Measurements from ENCODE around the gene FOXB2.
"Not testable (repeated sequence)": the region's sequence is repeated elsewhere in the genome, so short reads cannot be mapped to it uniquely, and the experiment has no call there.

FOXB2 gene

DNA sequence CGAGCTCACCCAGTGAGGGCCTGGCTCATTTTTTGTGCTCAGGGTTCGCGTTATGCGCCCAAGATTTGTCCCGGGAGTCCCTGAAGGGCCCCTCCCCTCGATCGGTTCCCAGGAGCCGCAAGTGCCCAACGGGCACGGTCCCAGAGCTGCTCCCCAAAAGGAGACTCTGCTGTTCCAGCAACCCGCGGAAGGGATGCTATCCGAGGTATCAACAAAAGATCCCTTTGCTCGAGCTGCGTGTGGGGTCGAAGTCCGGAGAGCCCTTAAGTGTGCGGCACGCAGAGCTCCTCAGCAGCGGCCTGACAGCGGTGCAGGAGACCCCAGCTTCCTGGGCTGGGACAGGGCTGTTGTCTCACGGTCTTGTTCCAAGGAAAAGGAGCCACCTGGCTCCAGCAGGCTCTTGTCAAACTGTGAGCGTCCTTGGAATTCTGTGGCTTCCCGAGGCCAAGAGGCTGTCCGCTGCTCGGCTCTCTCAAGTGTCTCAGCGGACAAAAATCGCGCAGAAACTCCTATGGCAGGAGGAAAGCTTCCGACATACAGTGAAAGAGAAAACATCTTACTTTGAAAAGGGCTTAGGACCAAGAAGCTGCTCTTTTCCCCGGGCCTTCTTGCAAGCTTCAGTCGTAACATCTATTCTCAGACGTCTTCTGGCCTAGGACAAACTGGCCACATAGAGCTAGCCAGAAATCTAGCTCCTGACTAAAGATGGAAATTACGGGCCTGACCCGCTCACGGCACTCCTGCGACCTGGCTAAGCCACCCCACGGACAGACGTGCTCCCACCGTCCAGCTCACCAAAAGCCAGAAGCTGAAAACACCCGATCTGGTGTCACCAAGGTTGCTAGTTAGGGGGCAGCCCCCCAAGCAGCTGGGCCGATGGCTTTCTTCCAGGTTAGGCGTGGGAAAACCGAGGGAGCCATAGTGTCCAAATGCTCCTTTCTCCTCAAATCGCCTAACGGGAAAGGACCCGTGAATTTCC is 2.6 kb upstream of the FOXB2 start:
- DNase-seq, result no peak

DNA sequence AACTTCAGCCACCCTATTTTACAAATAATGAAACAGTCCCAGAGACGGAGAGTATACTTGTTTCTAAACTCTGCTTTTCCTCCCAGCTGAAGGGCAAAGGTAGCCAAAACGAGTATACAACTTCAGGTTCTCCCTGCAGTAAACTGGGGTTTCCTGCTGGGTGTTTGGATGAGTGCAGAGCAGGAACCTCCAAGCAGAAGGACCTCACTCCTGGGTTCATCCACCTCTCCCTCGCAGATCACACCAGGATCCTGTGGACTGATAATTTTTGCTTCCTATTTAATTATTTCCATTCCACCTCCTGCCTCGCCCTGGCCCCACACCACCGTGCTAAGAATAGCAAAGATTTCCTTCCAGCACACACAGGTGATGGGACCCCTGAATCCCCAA is 2.0 kb upstream of the FOXB2 start:
- DNase-seq, result no peak

DNA sequence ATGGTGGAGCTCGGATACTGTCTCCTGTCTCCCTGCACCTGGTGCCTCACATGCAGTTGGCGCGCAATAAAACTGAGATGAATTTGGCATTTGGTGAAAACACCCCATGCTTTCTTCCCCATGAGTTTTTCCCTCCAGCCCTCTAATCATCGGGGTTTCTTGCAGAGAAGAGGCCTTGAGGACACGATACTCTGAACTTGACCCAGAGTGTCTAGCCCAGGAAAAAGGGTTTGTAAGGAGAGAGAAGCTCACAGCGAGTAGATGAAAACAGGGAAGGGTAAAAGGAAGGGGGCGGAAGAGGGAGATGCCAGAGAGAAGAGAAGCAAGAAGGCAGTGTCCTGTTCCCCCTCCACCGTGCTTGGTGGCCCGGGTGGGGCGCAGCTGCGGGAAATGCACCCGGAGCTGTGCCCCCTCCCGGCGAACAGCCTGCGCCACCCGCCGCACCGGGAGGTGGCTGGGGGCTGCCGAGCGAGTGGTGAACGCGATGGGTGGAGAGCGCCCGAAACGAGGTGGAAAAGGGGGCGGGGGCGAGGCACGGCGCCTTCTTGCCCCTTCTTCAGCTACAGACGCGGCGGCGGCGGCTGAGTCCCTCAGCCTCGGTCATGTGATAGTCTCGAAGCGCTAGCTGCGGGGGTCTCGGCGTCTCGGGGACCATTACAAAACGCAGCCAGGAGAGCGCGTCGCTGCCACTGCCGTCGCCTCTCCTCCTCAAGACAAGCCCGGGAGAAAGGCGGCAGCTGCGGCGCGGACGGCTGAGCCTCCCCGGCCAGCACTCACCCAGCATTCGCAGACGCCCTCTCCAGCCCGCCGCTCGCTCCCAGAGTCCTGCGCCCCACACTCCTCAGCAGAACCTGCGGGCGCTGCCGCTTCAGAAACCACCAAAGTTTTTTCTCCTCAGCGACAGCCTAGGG is 1.1 kb upstream of the FOXB2 start:
- DNase-seq, result no peak

DNA sequence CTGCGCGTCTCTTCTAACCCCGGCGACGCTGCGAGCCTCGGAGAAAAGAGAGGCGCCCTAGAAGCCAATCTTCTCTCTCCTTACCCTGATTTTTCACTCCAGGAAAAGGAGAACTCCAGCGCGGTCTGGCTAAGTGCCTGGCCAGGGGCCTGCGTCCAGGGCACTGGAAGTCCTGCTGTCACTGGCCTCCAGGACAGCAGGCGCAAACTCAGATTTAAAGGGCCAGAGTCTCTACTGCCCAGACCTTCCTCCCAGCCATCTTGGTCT is 553 bp upstream of the FOXB2 start:
- no peak for DNase-seq

DNA sequence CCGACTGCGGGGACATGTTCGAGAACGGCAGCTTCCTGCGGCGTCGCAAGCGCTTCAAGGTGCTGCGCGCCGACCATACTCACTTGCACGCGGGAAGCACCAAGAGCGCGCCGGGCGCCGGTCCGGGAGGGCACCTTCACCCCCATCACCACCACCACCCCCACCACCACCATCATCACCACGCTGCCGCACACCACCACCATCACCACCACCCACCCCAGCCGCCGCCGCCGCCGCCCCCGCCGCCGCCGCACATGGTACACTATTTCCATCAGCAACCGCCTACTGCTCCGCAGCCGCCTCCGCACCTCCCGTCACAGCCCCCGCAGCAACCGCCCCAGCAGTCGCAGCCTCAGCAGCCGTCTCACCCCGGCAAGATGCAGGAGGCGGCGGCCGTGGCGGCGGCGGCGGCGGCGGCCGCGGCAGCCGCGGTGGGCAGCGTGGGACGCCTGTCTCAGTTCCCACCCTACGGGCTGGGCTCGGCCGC is 514 bp downstream of the FOXB2 start:
- DNase-seq, result no peak

DNA sequence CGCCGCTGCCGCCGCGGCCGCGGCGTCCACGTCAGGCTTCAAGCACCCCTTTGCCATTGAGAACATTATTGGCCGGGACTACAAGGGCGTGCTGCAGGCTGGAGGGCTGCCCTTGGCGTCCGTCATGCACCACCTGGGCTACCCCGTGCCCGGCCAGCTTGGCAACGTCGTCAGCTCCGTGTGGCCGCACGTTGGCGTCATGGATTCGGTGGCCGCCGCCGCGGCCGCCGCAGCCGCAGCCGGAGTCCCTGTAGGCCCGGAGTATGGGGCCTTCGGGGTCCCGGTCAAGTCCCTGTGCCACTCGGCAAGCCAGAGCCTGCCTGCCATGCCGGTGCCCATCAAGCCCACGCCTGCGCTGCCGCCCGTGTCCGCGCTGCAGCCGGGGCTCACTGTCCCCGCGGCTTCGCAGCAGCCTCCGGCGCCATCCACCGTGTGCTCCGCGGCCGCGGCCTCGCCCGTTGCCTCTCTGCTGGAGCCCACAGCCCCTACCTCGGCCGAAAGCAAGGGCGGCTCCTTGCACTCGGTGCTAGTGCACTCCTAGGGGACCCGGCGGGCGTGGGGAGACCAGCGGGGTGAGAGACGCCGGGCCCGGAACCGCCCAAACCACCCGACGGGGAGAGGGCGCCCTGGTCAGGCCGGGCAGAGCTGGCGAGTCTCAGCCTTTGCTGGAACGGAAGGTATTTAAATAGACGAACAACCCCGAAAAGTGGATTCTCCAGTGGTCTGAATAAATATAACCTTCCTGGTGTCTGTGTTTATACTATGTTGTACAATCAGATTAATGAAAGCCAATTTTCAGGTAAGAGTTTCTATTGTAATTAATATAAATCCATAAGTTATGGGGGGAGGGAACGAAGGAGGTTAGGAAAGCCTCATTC is 1.2 kb downstream of the FOXB2 start:
- DNase-seq, result no peak

DNA sequence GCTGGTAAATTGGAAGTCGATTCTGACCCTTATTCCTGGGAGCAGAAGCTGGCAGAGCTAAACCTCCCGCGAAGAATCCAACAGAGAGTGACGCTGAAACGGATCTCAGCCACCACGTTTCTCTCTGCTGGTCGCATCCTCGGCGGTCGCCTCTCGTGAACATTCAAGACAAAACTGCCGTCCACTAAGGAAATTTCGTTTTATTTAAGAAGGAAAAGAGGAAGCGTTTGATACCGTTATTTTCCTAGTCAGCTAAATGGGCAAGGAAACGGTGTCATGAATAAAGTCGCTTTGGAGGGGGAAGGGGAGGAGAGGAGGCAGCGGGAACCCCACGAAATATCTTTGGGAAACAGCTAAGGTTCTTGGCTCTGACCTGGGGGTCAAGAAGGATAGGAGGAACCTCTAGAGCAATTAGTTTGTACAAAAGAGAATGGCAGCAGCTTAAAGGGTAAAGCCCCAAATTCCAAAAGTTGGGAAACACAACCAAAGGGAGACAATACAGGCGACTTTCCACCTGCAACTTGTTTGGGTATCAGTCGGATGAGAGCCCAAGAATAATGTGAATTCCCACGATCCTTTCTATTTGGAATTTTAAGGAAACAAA is 1.9 kb downstream of the FOXB2 start:
- DNase-seq, result no peak

DNA sequence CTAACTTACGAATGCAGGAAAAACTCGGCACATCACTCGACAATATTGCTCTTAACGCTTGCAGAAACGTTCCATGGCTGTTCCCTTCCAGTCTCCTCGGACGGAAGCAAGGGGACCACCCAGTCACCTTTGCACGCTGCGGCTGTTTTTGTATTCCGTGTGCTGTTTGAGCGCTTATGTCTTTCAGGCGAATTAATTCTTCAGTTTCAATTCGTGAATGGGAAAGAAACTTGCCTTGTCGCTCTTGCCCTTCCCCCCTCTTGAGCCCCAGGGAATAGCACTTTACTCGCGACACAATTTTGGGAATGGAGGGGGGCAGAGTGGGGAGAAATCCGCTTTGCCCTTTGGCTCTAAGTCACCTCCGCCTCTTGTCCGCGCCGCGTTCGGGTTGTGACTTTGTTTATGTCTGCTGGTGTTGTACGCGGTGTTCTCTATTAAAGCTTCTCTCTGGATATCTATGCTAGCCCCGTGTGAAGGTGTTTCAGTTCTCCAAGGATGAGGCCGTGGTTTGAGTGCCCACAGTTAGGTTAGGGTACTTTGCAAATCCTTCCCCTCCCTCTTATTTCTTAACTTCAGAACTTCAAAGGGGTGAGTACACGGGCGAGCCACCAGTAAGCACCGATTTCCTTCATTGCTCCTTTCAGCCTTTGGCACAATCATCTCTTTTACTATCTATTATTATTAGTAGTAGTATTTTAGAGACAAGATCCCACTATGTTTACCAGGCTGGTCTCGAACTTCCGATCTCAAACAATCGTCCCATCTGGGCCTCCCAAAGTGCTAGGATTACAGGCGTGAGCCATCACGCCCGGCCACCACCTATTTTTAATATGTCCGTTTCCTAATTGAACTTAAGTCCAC is 2.7 kb downstream of the FOXB2 start:
- DNase-seq, result no peak

DNA sequence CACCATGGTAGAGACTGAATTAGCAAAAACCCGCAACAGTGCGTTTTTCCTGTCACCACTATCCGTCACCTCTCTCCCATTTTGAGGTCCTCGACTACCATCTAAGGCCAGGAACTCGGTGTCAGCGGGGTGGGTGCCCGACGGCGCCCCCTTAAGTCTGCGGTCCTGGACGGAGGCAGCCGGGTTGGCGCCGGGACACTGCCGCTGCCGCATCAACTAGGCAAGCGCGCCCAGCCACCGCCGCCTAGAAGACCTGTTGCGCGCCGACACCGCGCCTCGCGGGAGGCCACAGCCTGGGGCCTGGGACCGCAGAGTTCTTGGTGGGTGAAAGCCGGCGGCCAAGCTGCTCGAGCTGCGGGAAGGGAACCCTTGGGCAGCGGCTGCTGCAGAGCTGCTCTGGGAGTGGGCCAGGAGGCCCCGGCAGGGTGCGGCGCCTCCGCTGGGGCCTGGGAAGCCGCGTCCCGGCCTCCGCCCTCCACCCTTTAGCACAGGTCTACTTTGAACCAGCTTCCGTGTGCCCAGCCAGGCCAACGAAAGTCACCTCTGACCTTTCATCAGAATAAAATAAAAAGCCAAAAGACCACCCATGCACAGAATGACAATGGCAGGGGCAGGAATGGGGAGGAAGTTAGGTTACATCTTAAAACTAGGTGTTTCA is 3.5 kb downstream of the FOXB2 start:
- no peak for DNase-seq

DNA sequence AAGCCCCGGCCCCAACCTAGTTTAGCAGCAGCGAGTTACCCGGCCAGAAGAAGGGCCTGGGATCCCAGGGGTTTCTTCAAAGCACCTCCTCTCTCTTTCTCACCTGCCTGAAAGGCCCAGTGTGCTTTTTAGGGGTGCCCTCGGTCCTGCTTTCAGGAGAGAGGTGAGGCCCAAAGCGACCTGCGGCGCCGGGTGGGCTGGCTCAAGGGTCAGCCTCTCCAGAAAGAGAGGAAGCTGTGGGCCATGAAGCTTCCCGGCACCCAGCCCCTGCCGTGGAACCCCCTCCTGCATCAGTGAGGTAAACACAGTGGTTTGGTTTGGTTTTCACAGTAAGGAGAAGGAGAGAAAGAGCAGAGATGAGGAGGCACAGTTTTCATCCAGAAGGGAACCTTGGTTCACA is 4.3 kb downstream of the FOXB2 start:
- no peak for DNase-seq

DNA sequence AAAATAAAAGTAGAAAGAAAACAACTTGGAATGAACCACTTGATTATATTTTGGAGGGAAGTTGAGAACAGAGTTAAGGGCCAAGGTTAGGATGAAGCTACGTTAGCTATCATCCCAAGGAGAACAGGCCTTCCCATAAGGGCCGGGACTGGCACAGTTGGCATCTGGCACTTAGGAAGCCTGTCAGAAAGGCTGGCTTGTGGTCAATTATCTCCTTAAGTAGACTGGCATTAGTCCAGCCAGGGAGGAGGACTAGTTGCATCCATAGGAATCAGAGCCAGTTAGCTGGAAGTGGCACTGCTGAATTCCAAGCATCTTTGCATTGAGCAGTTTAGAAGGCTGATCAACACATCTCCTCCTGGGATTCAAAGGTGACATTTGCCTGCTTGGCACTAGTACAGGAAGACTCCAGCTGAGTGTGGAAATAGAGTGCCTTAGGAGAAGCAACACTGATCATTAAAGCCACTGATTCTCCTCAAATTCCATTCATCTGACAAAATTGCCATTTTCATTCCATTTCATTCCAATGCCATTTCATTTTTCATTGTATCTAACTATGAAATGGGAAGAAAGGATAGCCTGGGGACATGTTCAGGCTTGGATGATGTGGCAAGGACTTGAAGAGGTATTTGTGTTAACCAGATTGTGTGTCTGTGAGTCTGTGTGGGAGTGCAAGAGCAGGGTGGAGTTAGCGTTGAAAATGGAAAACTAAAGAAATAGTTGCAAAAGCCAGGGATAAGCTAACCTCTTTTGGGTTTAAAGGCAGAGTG is 5.5 kb downstream of the FOXB2 start:
- DNase-seq, result no peak

DNA sequence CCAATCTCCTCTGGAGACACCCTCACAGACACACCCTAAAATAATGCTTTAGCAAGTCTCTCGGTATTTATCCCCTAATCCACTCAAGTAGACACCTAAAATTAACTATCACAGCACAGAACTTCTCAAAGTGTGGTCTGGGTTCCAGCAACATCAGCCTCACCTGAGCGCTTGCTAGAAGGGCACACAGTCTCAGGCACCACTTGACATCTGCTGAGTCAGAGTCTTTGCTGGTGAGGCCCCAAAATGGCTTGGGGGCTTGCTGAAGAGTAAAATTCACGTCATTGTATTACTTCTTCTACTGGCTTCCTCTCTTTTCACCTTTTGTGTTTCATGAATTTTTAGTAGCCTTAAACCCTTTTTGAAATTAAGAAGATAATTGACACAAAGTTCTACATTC is 9.0 kb downstream of the FOXB2 start:
- DNase-seq, result no peak

DNA sequence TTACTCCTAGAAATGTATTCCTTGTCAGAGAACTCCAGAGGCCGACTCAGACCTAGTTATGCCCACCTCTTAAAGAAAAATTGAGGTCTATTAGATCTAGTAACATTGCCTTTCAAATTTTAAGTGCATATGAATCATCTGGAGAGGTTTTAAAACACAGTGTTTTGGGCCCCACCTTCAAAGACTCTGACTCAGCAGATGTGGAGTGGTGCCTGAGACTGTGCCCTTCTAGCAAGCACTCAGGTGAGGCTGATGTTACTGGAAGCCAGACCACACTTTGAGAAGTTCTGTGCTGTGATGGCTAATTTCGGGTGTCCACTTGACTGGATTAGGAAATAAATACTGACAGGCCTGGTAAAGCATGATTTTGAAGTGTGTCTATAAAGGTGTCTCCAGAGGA is 10.6 kb downstream of the FOXB2 start:
- no peak for DNase-seq

DNA sequence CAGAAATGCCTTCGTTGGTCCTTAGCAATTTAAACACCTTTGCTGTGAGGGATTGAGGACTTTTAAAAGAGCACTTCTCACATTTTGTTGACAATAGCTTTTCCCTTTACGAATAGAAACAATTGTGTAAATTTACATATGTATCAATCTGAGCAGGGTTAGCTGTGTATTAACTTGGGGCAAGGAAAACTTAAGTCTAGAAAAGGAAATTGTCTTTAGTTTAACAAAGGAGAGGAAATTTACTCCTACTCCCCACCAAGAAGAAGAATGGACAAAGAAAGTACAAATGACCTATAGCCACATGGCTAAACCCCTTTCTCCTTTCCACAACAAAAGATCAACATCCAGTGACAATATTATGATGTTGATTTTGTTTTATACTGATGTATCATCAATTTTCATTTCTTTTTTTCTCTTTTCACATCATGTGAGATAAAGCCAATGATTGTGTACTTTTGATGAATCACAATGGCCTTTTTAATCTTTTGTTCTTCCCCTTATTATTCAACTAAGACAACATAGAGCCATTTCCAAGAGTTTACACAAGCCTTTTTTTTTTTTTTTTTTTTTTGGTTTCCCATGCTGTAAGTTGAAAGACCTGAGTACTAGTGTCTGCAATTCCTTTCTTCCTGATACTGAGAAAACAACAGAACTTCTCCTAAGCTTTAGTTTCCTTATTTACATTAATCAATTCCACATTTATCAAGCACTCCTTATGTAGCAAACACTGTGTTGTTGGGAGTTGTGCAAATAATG is 19.0 kb downstream of the FOXB2 start:
- DNase-seq, result no peak

DNA sequence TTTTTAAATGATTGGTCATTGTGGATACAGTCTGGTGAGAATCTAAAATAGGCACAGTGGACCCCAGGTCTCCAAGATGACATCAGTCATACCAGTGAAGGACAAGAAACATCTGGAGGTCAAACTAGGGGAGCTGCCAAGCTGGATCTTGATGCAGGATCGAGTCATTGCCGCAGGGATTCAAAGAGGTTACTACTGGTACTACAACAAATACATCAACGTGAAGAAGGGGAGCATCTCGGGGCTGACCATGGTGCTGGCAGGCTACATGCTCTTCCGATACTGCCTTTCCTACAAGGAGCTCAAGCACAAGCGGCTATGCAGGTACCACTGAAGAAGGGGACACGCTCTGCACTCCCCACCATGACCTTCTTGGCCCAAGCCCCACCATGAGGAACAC is 20.9 kb downstream of the FOXB2 start:
- DNase-seq, result no peak

DNA sequence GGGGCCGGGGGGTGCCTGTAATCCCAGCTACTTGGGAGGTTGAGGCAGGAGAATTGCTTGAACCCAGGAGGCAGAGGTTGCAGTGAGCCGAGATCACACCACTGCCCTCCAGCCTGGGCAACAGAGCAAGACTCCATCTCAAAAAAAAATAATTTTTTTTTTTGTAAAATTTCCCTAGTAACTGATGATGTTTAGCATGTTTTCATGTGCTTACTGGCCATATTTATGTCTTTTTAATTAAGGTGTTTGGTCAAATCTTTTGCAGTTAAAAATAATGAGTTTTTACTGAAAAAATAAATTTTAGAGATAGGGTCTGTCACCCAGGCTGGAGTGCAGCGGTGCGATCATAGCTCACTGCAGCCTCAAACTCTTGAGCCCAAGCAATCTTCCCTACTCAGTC is 24.3 kb downstream of the FOXB2 start:
- not testable (repeated sequence) for DNase-seq

DNA sequence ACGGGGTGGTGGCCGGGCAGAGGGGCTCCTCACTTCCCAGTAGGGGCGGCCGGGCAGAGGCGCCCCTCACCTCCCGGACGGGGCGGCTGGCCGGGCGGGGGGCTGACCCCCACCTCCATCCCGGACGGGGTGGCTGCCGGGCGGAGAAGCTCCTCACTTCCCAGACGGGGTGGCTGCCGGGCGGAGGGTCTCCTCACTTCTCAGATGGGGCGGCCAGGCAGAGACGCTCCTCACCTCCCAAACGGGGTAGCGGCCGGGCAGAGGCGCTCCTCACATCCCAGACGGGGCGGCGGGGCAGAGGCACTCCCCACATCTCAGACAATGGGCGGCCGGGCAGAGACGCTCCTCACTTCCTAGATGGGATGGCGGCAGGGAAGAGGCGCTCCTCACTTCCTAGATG is 41.2 kb downstream of the FOXB2 start:
- not testable (repeated sequence) for DNase-seq

DNA sequence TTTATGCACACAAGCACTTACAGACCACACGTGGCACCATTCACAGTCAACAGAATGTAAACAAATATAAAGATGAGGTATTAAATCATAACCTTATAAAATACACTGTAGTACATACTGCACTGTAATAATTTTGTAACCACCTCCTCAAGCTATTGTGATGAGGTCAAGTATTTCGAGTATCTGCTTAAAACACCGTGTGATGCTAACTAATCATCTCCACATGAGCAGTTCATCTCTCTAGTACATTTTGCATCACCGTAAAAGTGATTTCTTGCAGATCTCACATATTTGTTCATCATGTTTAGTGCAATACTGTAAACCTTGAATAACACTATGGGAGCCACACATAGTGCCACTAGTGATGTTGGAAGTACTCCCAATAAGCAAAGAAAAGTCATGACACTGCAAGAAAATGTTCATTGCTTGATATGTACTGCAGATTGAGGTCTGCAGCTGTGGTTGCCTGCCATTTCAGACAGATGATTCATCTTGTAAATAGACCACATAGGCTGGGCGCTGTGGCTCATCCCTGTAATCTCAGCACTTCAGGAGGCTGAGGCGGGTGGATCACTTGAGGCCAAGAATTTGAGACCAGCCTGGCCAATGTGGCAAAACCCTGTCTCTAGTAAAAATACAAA is 44.3 kb downstream of the FOXB2 start:
- DNase-seq, result no peak

DNA sequence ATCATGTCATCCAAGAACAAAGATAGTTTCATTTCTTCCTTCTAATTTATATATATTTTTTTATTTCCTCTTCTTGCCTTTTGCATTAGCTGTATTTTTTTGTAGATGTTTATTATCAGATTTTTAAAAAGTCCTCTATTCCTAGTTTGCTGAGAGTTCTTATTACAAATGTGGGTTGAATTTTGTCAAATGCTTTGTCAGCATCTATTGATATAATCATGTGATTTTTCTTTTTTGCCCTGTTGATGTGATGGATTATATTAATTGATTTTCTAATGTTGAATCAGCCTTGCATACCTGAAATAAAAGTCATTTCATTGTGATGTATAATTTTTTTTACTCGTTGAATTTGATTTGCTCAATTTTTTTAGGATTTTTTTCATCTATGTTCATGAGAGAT is 46.9 kb downstream of the FOXB2 start:
- DNase-seq, result no peak

Data from stimulated activated CD4-positive, alpha-beta T cell treated with anti-CD3 and anti-CD28 coated beads, Interleukin-2, amount 100 ng/mL, for 48 hours (primary cell).